SU-DHL-6 (cell line): ENCODE data around the gene TAF11L8.

Experiments used
- CTCF ChIP-seq: fragments of 200-600 bp; sonication (generic); IDR thresholded peaks from one replicate; pipeline ENCODE4 v1.5.1; 2017; ENCODE audit warnings: antibody characterized with exemption, mild to moderate bottlenecking, low read length, moderate library complexity; ENCODE audit not compliant: insufficient read depth, poor library complexity, severe bottlenecking
- EZH2phosphoT487 ChIP-seq: fragments of 200-600 bp; sonication (generic), shearing (Covaris generic); conservative IDR thresholded peaks from 2 replicates; pipeline ENCODE4 v1.6.1; 2018; ENCODE audit warnings: mild to moderate bottlenecking, antibody characterized with exemption, low read length, moderate library complexity, mixed read lengths

- TF ChIP-seq CTCF, result no peak
- no peak for TF ChIP-seq EZH2phosphoT487
Observed at GRCh38 chr5:17625686-17626085, 34.9 kb upstream of the TAF11L8 start.
